GM23338 (cell line): ENCODE results near the gene SF3A1.

Experiments used
- CREB1 ChIP-seq: fragments of 250-450 bp; sonication (Bioruptor Pico); IDR thresholded peaks from 2 replicates; pipeline ENCODE4 v1.5.0; 2020; ENCODE audit warnings: low read depth, mild to moderate bottlenecking, moderate library complexity
- EZH2 ChIP-seq: fragments of 200-600 bp; sonication (generic); IDR thresholded peaks from one replicate; pipeline ENCODE4 v1.8.0; 2017; ENCODE audit warnings: antibody characterized with exemption, mild to moderate bottlenecking, low read depth; ENCODE audit not compliant: unreplicated experiment
- EZH2phosphoT487 ChIP-seq: fragments of 200-600 bp; sonication (generic); IDR thresholded peaks from one replicate; pipeline ENCODE4 v1.8.1; 2018; ENCODE audit warnings: antibody characterized with exemption; ENCODE audit not compliant: unreplicated experiment
- JUNB ChIP-seq: IDR thresholded peaks from one replicate; pipeline ENCODE4 v1.6.1; 2016; ENCODE audit warnings: antibody characterized with exemption; ENCODE audit not compliant: unreplicated experiment
- NANOG ChIP-seq: IDR thresholded peaks from 2 replicates; pipeline ENCODE4 v1.6.1; 2016; ENCODE audit warnings: antibody characterized with exemption, borderline replicate concordance
- POLR2AphosphoS5 ChIP-seq: IDR thresholded peaks from 2 replicates; pipeline ENCODE4 v1.6.1; 2016; ENCODE audit warnings: antibody characterized with exemption, low read depth
- STAT1 ChIP-seq: IDR thresholded peaks from one replicate; pipeline ENCODE4 v1.6.1; 2016; ENCODE audit warnings: antibody characterized with exemption; ENCODE audit not compliant: unreplicated experiment
- ZNF331 ChIP-seq: fragments of 250-450 bp; sonication (Bioruptor Pico); IDR thresholded peaks from 2 replicates; pipeline ENCODE4 v1.5.0; 2020; ENCODE audit warnings: low read depth, mild to moderate bottlenecking, moderate library complexity
- TF ChIP-seq, protein P1 (sequence below), 2 experiments: fragments of 200-600 bp in 1 of 2; sonication (generic) in 1 of 2; conservative IDR thresholded peaks; 2 replicates each; pipeline versions ENCODE4 v1.5.1 to v1.6.1; 2016 to 2017; ENCODE audit warnings: antibody characterized with exemption in 2 of 2, low read depth in 2 of 2, mild to moderate bottlenecking in 2 of 2, moderate library complexity in 1 of 2
- TF ChIP-seq, protein P2 (sequence below): IDR thresholded peaks from one replicate; pipeline ENCODE4 v1.6.1; 2018; ENCODE audit warnings: antibody characterized with exemption; ENCODE audit not compliant: unreplicated experiment
- TF ChIP-seq, protein P3 (sequence below): IDR thresholded peaks from 2 replicates; pipeline ENCODE4 v1.6.1; 2016; ENCODE audit warnings: antibody characterized with exemption

DNA sequence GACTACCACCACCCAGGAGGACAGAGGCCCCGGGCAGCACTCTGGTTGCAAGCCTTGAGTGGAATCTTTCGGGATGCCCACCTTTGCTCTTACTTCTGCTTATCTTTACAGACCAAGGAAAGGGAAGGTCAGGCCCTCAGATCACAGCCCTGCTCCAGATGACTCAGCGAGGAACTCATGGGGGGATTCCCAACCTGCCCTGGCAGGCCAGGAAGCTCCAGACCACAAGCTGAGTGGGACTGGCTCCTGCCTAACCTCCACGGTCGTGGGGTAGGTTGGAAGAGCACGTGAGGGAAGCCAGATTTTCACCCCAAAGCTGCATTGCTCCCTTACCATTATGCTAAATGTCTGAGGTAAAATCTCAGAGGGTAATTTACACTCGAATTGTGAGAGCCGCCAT lies 41.8 kb downstream of the SF3A1 start:
- TF ChIP-seq EZH2phosphoT487 (no peak), EZH2 (no peak), POLR2AphosphoS5 (no peak), JUNB (no peak), NANOG (no peak), CREB1 (CRISPR knock-in tag) (no peak), STAT1 (no peak), ZNF331 (CRISPR knock-in tag) (no peak)
- TF ChIP-seq, protein P1, sequence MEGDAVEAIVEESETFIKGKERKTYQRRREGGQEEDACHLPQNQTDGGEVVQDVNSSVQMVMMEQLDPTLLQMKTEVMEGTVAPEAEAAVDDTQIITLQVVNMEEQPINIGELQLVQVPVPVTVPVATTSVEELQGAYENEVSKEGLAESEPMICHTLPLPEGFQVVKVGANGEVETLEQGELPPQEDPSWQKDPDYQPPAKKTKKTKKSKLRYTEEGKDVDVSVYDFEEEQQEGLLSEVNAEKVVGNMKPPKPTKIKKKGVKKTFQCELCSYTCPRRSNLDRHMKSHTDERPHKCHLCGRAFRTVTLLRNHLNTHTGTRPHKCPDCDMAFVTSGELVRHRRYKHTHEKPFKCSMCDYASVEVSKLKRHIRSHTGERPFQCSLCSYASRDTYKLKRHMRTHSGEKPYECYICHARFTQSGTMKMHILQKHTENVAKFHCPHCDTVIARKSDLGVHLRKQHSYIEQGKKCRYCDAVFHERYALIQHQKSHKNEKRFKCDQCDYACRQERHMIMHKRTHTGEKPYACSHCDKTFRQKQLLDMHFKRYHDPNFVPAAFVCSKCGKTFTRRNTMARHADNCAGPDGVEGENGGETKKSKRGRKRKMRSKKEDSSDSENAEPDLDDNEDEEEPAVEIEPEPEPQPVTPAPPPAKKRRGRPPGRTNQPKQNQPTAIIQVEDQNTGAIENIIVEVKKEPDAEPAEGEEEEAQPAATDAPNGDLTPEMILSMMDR (conservative IDR thresholded peaks at IDR 0.05; ENCODE audit: low read depth in 2 of 2): no peak
- TF ChIP-seq, protein P2, sequence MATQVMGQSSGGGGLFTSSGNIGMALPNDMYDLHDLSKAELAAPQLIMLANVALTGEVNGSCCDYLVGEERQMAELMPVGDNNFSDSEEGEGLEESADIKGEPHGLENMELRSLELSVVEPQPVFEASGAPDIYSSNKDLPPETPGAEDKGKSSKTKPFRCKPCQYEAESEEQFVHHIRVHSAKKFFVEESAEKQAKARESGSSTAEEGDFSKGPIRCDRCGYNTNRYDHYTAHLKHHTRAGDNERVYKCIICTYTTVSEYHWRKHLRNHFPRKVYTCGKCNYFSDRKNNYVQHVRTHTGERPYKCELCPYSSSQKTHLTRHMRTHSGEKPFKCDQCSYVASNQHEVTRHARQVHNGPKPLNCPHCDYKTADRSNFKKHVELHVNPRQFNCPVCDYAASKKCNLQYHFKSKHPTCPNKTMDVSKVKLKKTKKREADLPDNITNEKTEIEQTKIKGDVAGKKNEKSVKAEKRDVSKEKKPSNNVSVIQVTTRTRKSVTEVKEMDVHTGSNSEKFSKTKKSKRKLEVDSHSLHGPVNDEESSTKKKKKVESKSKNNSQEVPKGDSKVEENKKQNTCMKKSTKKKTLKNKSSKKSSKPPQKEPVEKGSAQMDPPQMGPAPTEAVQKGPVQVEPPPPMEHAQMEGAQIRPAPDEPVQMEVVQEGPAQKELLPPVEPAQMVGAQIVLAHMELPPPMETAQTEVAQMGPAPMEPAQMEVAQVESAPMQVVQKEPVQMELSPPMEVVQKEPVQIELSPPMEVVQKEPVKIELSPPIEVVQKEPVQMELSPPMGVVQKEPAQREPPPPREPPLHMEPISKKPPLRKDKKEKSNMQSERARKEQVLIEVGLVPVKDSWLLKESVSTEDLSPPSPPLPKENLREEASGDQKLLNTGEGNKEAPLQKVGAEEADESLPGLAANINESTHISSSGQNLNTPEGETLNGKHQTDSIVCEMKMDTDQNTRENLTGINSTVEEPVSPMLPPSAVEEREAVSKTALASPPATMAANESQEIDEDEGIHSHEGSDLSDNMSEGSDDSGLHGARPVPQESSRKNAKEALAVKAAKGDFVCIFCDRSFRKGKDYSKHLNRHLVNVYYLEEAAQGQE: no peak
- TF ChIP-seq, protein P3, sequence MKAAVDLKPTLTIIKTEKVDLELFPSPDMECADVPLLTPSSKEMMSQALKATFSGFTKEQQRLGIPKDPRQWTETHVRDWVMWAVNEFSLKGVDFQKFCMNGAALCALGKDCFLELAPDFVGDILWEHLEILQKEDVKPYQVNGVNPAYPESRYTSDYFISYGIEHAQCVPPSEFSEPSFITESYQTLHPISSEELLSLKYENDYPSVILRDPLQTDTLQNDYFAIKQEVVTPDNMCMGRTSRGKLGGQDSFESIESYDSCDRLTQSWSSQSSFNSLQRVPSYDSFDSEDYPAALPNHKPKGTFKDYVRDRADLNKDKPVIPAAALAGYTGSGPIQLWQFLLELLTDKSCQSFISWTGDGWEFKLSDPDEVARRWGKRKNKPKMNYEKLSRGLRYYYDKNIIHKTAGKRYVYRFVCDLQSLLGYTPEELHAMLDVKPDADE: no peak
